Activated CD8-positive, alpha-beta memory T cell treated with anti-CD3 and anti-CD28 coated beads for 4 hours (primary cell): ENCODE measurements around the gene DEFB114.
"Not testable (repeated sequence)": the region's sequence is repeated elsewhere in the genome, so short reads cannot be mapped to it uniquely, and the experiment has no call there.

Experiments used
- DNase-seq, 2 donors: peaks; one replicate each; pipeline ENCODE4 v3.0.0-alpha.2; 2020; ENCODE audit warnings: low read depth in 2 of 2

DEFB114 gene

DNA sequence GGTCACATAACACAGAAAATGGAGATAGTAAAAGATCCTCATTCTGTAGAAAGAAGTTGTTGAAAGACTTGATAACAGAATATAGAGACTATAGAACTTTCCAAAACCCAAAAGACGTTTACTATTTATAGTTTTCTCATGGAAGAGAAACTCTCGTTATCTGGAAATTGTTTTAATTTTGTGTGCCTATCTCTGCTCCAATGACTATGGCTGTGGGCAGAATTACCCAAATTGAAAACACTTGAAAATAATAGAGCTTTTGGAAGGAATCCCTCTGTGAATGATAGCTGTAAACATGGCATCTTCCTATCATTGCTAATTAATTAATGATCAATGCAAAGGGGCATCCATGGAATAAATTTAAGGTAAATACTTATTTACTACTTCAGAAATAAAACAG lies at the start of gene DEFB114:
Gene DEFB114 (minus strand): TSS at position 101 of the 400 bp plus-strand sequence. CDS start 59 bp downstream, at position 42.
- no peak for DNase-seq

GRCh38 chr6:50007819-50008218 lies 43.9 kb upstream of the DEFB114 start:
- DNase-seq: no peak

GRCh38 chr6:50003139-50003538 lies 39.2 kb upstream of the DEFB114 start:
- no peak for DNase-seq

DNA sequence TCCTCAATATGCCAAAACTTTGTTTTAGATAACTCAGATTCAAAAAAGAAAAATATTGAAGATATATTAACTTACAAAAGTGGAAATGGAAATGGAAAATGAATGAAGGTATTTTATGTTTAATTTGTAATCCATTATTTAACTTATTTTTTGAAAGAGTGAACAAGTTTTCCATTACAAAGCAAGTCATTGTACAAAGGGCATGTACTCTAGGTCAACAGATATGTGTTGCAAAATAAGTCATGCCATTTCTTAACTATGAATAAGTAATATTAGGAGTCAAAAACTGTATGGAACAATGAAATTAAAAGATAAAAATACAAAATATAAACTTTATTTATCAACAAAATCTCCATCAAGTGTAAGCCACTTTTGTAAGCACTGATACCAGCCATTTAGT lies 31.3 kb upstream of the DEFB114 start:
- no peak for DNase-seq

GRCh38 chr6:49988900-49989299 lies 24.9 kb upstream of the DEFB114 start:
- no peak for DNase-seq

DNA sequence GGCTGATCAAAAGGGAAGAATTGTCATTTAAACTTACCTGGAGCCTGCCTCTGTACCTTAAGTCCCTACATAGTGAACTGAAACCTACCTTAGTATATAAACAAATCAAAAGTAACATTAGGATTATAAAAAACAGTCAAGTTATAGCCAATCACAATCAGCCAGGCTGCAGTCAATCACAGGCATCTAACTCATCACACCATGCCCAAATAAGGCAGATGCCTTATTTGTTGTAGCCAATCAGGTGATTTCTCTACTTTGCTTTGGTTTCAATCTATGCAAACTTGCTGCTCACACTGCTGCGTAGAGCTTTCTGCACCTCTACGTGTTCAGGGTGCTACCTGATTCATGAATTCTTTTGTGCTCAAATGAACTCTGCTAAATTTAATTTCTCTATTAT lies 23.8 kb upstream of the DEFB114 start:
- no peak for DNase-seq

DNA sequence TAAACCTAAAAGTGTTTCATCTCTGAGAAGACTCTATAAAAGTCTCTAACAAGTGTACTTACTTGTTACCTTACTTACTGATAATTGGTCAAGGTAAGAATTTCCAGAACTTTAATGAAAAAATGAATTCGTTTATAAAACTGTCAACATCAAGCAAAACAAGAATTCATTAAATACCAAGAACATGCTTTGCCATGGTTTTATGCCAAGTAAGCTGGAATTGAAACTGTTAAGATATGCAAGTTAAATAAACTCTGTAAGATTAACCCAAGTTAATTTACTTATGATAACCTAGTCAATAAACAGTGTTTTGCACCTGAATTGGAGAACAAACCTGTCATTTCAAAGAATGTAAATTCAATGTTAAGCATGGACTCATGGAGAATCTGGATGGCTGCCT lies 22.6 kb upstream of the DEFB114 start:
- no peak for DNase-seq

- DNase-seq: no peak
These were observed 18.1 kb upstream of the DEFB114 start for GRCh38 chr6:49982046-49982445.

GRCh38 chr6:49980898-49981297 lies 16.9 kb upstream of the DEFB114 start:
- DNase-seq: no peak

GRCh38 chr6:49979584-49979983 lies 15.6 kb upstream of the DEFB114 start:
- DNase-seq: no peak

- DNase-seq: no peak
These were observed 14.6 kb upstream of the DEFB114 start for GRCh38 chr6:49978332-49979226.

DNA sequence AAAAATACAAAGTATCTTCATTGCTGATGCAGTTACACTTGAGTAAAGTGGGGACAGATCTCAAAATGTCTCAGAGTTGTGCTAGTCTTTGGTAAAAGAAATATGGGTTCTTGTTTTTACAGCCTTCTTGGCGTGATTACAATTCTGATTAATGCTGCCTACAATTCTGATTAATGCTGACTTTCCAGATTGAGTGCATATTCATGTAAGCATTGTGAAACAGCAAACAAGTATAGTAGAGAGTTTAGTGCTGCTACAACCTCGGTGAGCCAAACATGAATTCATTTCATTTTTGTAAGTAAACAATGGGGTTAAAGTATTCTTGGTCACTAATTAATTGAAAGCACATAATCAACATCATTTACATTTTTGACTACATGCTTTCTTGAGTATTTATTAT lies 5.6 kb upstream of the DEFB114 start, which contains the start of gene DEFB113:
Gene DEFB113 (minus strand): TSS at position 21 of the 400 bp plus-strand sequence. CDS start 0 bp downstream, at position 21.
- DNase-seq: no peak

- DNase-seq: no peak
These were observed 2.9 kb upstream of the DEFB114 start for GRCh38 chr6:49966823-49967222.

- no peak for DNase-seq
These were observed 2.4 kb upstream of the DEFB114 start for GRCh38 chr6:49966334-49966733.

- no peak for DNase-seq
These were observed 5.8 kb downstream of the DEFB114 start for GRCh38 chr6:49958180-49958579.

DNA sequence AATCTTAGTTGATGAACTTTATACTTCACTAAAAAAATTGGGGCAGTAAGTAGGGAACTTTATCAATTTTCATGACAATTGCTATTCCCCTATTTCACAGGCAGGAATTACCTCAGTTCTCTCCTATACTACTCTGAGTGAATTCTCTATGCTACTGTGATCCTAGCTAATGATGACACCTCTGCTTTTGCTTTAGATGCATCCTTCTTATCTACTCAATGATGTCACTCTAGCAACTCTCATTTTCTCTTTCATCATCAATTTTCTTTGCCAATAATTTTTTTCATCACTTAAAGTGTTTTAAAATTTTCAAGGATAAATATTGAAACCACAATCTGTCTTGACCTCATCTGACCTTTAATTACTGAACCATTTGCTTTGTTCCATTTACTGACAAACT lies 8.1 kb downstream of the DEFB114 start:
- DNase-seq: no peak

DNA sequence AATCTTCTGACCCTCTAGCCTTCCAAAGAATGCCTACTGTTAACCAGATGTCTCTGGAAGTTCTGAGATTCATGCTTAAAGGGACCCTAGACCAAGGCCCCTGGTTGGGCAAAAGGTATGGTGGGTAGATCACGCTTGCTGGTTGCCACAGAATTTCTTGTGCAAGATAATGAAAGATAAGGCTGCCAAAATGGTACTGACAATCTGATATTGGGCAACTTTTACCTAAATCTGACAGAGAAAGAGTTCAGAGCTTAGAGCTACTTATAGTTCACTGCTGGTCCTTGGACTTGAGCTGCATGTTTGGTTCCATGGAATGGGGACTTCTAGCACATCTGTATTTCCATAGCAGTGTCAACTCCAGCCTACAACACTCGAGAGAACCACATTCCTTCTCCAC lies 12.0 kb downstream of the DEFB114 start:
- no peak for DNase-seq

DNA sequence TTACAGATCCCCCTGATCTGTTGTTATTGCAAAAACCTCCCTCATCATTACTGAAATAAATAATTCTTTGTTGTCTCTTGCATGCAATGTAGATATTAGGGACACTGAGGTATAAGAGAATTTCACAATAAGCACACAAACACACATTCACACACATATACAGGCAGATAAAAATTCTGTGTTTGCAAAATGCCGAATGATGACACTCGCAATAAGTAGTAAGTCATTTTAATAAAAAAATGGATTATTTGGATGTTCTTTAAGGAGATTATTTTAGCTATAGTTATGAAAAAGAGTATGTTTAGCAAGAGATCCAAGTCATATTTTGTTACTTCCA lies 13.6 kb downstream of the DEFB114 start:
- no peak for DNase-seq

GRCh38 chr6:49949062-49949461 lies 14.9 kb downstream of the DEFB114 start:
- DNase-seq: no peak

GRCh38 chr6:49946835-49947234 lies 17.1 kb downstream of the DEFB114 start:
- no peak for DNase-seq

GRCh38 chr6:49944068-49944467 lies 19.9 kb downstream of the DEFB114 start:
- not testable (repeated sequence) for DNase-seq

DNA sequence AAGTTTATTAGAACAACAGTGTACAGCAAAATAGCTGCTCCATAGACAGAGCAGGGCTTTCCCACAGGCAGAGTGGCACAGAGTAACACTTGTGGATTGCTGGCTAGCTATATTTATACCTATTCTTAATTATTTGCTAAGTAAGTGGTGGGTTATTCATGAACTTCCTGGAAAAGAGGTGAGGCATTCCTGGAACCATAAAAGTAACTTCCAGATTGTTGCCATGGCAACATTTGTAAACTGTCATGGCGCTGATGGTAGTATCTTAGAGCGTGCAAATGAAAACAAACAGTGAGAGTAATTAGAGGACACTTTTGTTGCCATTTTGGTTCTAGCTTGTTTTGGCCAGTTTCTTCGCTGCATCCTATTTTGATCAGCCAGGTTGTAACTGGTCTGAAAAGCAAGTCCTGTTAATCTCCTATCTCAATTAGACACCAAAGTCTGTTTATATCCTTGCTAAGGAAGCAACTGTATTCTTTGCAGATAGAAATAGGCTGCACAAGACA lies 23.9 kb downstream of the DEFB114 start:
- no peak for DNase-seq

GRCh38 chr6:49937811-49938210 lies 26.2 kb downstream of the DEFB114 start:
- DNase-seq: no peak
